ENCODE results near the gene DDX1.

GRCh38 chr2:15660491-15661294 lies 69.0 kb downstream of the DDX1 start:
- TF ChIP-seq EZH2 (IDR thresholded peaks at IDR 0.05; ENCODE audit: insufficient read depth, poor library complexity, severe bottlenecking) (no peak), EZH2phosphoT487 (IDR thresholded peaks at IDR 0.05; ENCODE audit: insufficient read depth, low read depth) (no peak)

Data from GM23248 (cell line).